ENCODE results near the gene FBRSL1.

- TF ChIP-seq CTCF (IDR thresholded peaks at IDR 0.05; ENCODE audit: low read depth, low read length) (no peak), POLR2A (IDR thresholded peaks at IDR 0.05; ENCODE audit: extremely low read depth, insufficient read length) (no peak)
Measured at GRCh38 chr12:132470397-132470796, 19.6 kb upstream of the FBRSL1 start.
